Measurements from ENCODE around the gene CHADL.
A peak's percentile ranks its signal among the peaks of the same experiment; 100 is the strongest.

The CHADL gene

DNA sequence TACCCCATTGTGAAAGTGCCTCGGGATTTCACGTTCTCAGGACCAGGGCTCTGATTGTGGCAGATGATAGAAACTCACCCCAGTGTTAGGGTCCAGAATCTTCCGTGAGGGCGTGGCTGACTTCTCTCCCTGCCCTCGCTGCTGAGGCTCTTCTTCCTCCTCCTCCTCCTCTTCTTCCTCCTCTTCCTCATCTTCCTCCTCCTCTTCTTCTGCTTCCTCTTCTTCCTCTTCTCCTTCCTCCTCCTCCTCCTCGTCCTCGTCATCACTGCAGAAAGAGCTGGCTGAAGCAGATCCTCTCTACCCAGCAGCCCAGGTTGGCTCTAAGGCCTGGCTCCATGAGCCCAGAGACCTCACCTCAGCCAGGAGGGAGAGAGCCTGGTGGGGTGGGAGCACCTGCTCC lies 13.5 kb upstream of the CHADL start:
- DNase-seq: no peak

DNA sequence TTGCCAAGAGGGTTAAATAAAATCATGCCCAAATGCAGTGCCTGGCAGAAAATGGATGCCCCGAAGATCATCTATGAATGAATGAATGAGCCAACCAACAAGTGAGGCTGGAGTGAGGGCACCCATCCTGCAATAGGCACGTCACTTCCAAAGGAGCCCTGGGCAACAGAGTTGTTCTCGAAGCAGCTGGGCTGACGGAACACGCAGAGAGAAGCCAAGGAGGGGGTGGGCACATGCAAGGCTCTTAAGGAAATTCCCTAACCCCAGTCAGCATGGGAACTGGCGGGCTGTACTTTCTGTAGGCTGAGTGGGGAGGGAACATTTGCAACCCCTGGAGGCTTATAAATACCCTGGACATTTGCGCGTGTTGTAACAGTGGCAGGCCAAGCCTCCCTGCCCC lies 11.6 kb upstream of the CHADL start:
- no peak for DNase-seq

DNA sequence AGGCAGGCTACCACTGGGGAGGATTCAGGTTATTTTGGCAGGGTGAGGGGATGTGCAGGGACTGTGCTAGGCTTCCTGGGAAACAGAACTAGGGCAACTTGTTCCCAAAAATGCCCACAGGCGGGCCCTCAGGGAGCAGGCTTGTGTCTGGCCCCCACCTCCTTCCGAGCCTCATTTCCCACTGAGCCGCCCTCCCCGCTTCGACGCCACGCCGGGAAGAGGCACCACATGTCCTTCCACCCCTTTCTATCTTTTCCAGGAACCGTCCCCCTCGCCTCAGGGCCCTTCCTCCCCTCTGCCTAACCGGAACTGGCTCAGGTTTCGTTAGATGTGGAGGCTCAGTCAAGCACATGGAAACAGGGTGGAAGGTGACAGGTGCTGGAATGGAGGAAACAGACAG lies 9.4 kb upstream of the CHADL start:
- no peak for DNase-seq

DNA sequence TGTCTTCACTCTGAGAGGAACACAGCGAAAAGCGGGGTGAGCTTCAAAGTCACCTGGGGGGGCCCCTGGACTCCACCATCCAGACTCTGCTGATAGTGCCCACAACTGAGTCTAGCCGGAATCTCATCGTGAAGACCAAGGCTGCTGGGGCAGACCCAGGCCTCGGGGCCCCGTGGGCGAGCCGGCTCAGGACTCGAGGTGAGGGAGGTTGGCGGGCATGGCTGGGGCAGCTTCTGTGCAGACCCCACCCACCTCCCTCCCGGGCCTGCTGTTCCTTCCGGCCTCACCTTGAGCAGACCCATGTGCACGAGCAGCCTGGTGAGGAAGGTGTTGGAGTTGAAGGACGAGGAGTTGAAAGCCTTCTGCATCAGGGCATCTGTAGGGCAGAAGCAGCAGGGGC lies 8.7 kb upstream of the CHADL start:
- no peak for DNase-seq

DNA sequence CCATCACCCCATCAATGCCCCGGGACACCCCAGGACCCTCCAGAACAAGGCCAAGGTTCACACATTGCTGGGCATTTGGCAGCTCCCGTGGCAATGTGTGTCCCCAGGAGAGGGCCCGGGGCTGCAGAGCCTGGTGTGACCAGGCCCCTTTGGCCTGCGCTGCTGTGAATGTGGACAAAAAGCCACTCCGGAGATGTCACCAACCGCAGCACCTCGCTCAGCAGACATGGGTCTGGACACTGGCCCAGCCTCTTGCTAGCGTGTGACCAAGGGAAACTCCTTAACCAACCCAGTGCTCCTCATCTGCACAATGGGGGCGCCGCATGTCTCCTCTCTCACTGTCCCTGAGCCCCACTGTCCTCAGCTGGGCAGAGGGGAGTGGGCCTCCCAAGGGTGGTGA lies 8.0 kb upstream of the CHADL start:
- no peak for DNase-seq

GRCh38 chr22:41248314-41248713 lies 7.6 kb upstream of the CHADL start:
- no peak for DNase-seq

DNA sequence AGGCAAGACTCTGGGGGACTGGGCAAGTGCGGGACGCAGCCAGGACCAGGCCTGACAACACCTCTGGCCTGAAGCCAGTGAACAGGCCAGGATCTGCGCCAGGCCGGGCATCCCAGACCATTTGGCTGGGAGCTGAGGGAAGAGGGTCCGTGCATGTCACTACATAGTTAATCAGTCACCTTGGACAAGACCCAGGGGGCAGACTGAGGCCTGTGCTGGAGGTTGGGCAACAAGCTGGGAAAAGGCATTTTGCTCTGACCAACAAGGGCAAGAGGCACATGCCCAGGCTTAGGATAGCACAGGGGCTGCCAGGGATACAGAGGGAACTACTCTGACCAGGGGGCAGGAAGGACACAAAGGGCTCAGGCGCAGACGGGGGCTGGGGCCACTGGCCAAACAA lies 7.0 kb upstream of the CHADL start:
- DNase-seq: no peak

- DNase-seq: no peak
These were observed 5.3 kb upstream of the CHADL start for GRCh38 chr22:41245917-41246499.

DNA sequence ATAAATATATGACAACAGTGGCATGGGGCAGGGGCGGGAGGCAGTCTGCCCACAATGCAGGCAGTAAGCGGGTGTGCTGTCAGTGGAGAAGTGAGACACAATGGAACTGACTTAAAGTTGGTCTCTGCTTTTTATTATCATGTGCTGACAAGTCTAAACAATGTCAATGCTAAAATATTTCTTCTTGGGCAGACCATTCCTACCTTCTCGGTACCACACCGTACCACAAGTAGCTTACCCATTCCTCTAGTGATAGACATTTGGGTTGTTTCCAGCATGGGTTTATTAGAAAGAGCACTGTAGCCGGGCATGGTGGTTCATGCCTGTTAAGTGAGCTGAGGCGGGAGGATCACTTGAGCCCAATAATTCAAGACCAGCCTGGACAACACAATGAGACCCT lies 2.6 kb upstream of the CHADL start:
- no peak for DNase-seq

GRCh38 chr22:41242396-41243117 lies 1.8 kb upstream of the CHADL start:
- no peak for DNase-seq

DNA sequence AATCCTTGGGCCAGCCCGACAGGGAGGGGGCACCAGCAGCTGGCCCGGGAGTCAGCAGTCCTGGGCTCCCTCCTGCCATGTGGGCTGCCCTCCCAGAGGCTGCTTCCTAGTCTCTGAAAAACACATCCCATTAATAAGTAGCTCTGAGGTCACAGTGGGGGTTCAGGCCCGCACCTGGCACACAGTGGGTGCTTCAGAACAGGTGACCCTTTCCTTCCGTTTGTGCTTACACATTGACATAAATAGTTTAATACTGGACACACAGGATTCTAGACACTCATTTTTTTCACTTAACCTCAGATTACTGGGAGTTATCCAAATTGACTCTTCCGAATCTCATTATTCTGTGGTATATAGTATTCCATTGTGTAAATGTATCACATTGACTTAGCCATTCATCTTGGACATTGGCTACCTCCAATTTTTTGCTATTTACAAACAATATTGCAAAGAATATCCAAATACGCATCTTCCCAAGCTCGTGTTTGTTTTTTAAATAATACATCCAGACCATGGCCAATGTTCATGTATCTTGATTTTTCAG lies 474 bp upstream of the CHADL start:
- DNase-seq: no peak

GRCh38 chr22:41239443-41240128 lies 1.1 kb downstream of the CHADL start:
- no peak for DNase-seq

- no peak for DNase-seq
These were observed 1.9 kb downstream of the CHADL start for GRCh38 chr22:41238570-41239442.

- DNase-seq: peak; percentile 29
These were observed 2.8 kb downstream of the CHADL start for GRCh38 chr22:41237707-41238569.

GRCh38 chr22:41237036-41237706 lies 3.6 kb downstream of the CHADL start:
- DNase-seq: no peak

DNA sequence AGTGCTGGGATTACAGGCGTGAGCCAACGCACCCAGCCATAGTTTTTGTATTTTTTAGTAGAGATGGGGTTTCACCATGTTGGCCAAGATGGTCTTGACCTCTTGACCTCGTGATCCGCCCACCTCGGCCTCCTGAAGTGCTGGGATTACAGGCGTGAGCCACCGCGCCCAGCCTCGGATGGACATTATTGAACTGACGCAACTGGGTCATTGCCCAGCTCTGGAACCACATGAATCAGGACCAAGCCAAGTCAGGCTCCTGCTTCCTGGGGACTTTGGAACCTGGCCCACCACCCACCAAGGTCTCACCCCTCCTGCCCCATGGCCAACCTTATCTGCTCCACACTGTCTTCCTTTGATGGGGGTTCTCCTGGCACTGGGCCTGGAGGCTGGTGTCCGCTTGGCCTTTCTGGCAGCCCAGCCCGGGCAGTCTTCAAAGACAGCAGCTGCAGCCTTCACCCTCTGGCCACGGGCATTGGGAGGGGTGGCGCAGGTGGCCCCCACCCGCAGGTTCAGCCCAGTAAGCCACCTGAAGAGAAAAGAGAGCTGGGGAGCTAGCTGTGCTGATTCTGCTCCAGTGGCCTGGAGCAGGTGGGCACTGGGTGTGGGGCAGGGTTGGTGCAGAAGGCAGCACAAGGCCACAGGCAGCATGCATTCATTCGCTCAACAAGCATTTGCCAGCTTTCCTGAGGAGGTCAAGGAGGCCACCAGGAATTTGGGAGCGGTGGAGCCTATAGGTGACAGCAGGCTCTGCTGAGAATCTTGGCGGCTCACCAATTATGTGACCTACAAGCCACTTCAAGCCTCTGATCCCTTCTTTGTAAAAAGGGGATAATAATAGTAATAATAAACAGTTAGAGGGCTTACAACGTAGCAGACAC lies 5.7 kb downstream of the CHADL start:
- no peak for DNase-seq

DNA sequence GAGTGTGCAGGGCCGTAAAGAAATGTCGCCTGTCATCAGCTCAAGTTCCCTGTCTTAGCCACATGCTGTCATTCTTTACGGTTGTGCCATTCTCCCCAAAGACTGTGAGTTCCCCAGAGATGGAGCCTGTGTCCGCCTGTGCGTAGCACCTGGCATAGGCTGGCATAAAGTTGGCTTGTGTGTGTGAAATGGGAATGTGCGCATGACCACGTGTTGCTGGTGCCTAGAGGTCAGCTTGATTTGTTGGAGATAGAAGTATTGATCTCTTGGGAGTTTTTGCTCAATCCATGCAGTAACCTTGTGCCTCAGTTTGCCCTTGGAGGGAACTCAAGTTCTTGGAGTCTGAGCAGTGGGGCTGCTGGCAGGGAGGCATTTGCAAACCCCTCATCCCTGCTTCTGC lies 9.4 kb downstream of the CHADL start:
- no peak for DNase-seq

DNA sequence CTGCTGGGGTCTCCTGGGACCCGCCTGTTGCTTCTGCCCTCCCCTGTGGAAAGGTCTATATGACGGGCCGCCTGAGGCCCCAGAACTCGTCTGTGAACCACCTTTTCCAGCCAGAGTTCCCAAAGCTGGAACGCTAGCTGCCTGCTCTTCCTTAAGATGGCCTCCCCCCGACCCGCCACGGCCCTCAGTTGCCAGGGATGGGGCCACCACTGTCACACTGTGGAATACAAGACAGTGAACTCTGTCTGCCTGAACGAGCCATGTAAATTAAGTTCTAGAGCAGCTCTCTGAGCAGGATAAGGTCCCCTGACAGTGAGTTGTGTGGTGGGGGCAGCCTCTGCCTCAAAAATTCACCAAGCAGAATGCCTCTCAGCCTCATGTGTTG lies 10.3 kb downstream of the CHADL start:
- DNase-seq: no peak

GRCh38 chr22:41229730-41230400 lies 10.9 kb downstream of the CHADL start:
- DNase-seq: no peak

DNA sequence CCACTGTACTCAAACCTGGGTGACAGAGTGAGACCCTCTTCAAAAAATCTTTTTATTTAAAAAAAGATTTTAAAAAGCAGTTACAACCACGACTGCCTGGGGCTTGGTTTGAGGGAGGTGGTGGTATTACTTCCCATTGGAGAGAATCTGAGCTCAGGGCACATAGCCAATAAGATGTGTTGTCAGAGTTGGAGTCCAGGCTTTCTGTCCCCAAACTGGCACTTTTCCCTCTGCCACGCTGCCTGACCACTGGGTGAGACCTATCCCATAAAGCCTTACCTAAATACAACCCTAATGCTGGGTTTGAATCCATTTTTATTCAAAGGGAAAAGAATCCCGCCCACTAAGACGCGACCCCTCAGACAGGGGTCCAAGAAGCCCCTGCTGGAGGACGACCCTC lies 11.5 kb downstream of the CHADL start:
- no peak for DNase-seq
